GM23338 (cell line): ENCODE results near the gene GNLY. TPM values are rescaled to one million over a fixed set of nuclear protein-coding genes. Genes with fewer than 3 reads are reported as not detected.

ENCODE experiments used
- ATAC-seq: fragments of 200-7000 bp; cut with Tn5 transposase; 3 replicates; pipeline ENCODE4 v1.9.1; 2020
- DNase-seq: peaks from one replicate; pipeline ENCODE4 v3.0.0-alpha.2; 2015; ENCODE audit warnings: low spot score
- H2AFZ ChIP-seq: fragments of 200-600 bp; sonication (generic); 2 replicates; pipeline ENCODE4 v1.8.0; 2016; ENCODE audit warnings: antibody characterized with exemption, mild to moderate bottlenecking, moderate library complexity
- H3F3A ChIP-seq: fragments of 200-600 bp; sonication (generic); replicated peaks from 2 replicates; pipeline ENCODE4 v1.8.0; 2017; ENCODE audit warnings: antibody characterized with exemption, mixed run types, low read depth
- H3K27ac ChIP-seq: fragments of 200-600 bp; sonication (generic); 2 replicates; pipeline ENCODE4 v1.6.1; 2016; ENCODE audit warnings: low read depth
- H3K27me3 ChIP-seq: fragments of 200-600 bp; sonication (generic); 2 replicates; pipeline ENCODE4 v1.8.0; 2016; ENCODE audit warnings: mild to moderate bottlenecking, mixed run types, moderate library complexity; ENCODE audit not compliant: insufficient read depth
- H3K36me3 ChIP-seq: fragments of 200-600 bp; sonication (generic); 2 replicates; pipeline ENCODE4 v1.8.0; 2016; ENCODE audit warnings: mild to moderate bottlenecking; ENCODE audit not compliant: insufficient read depth
- H3K4me1 ChIP-seq: fragments of 200-600 bp; sonication (generic); 2 replicates; pipeline ENCODE4 v1.8.0; 2016; ENCODE audit warnings: mild to moderate bottlenecking, moderate library complexity; ENCODE audit not compliant: insufficient read depth
- H3K4me2 ChIP-seq: fragments of 200-600 bp; sonication (generic); 2 replicates; pipeline ENCODE4 v1.7.1; 2017; ENCODE audit warnings: mixed run types
- H3K4me3 ChIP-seq: fragments of 200-600 bp; sonication (generic); 2 replicates; pipeline ENCODE4 v1.6.1; 2016; ENCODE audit warnings: mixed run types
- H3K79me2 ChIP-seq: fragments of 200-600 bp; sonication (generic); replicated peaks from 2 replicates; pipeline ENCODE4 v1.8.0; 2017; ENCODE audit warnings: mild to moderate bottlenecking; ENCODE audit not compliant: insufficient read depth
- H3K9me2 ChIP-seq: fragments of 200-600 bp; sonication (generic); 2 replicates; pipeline ENCODE4 v1.8.0; 2017; ENCODE audit not compliant: insufficient read depth
- H4K20me1 ChIP-seq: fragments of 200-600 bp; sonication (generic); replicated peaks from 2 replicates; pipeline ENCODE4 v1.8.0; 2017; ENCODE audit warnings: mild to moderate bottlenecking; ENCODE audit not compliant: insufficient read depth
- H3K27ac Mint-ChIP-seq: 2 replicates; pipeline ENCODE4 v1.8.0; 2020; ENCODE audit warnings: inconsistent platforms, mild to moderate bottlenecking, moderate library complexity, mixed read lengths
- H3K27me3 Mint-ChIP-seq: 3 replicates; pipeline ENCODE4 v1.8.0; 2022; ENCODE audit warnings: low read depth, mild to moderate bottlenecking, moderate library complexity, mixed read lengths, inconsistent platforms; ENCODE audit not compliant: insufficient read depth, poor library complexity
- H3K36me3 Mint-ChIP-seq: 3 replicates; pipeline ENCODE4 v1.8.0; 2021; ENCODE audit warnings: low read depth, mild to moderate bottlenecking, inconsistent platforms, moderate library complexity, mixed read lengths
- H3K4me1 Mint-ChIP-seq: 3 replicates; pipeline ENCODE4 v1.8.0; 2020; ENCODE audit warnings: mild to moderate bottlenecking, inconsistent platforms, mixed read lengths
- H3K4me3 Mint-ChIP-seq: 3 replicates; pipeline ENCODE4 v1.8.0; 2021; ENCODE audit warnings: moderate library complexity, mild to moderate bottlenecking, inconsistent platforms, mixed read lengths
- H3K9me3 Mint-ChIP-seq: 3 replicates; pipeline ENCODE4 v1.8.0; 2020; ENCODE audit warnings: moderate library complexity, mild to moderate bottlenecking, inconsistent platforms, mixed read lengths
- CREB1 ChIP-seq: fragments of 250-450 bp; sonication (Bioruptor Pico); IDR thresholded peaks from 2 replicates; pipeline ENCODE4 v1.5.0; 2020; ENCODE audit warnings: low read depth, mild to moderate bottlenecking, moderate library complexity
- CTCF ChIP-seq, 2 experiments: fragments of 200-600 bp in 1 of 2; sonication (generic) in 1 of 2; conservative IDR thresholded peaks; 2 replicates each; pipeline versions ENCODE4 v1.5.1 to v1.6.1; 2016 to 2017; ENCODE audit warnings: antibody characterized with exemption in 2 of 2, low read depth in 2 of 2, mild to moderate bottlenecking in 2 of 2, moderate library complexity in 1 of 2
- EZH2 ChIP-seq: fragments of 200-600 bp; sonication (generic); IDR thresholded peaks from one replicate; pipeline ENCODE4 v1.8.0; 2017; ENCODE audit warnings: antibody characterized with exemption, mild to moderate bottlenecking, low read depth; ENCODE audit not compliant: unreplicated experiment
- NANOG ChIP-seq: IDR thresholded peaks from 2 replicates; pipeline ENCODE4 v1.6.1; 2016; ENCODE audit warnings: antibody characterized with exemption, borderline replicate concordance
- ZNF114 ChIP-seq: fragments of 250-450 bp; sonication (Bioruptor Pico); IDR thresholded peaks from 2 replicates; pipeline ENCODE4 v1.5.0; 2020; ENCODE audit warnings: mild to moderate bottlenecking, moderate library complexity
- polyA plus RNA-seq: library from polyadenylated mRNA; unstranded; fragments of >200 nt; fragmentation: Nextera tagmentation; extraction: Ambion mirVana; gene quantifications from 2 replicates; pipeline ENCODE4 v1.2.1, GENCODE V29; 2016
- total RNA-seq: library from RNA; depleted of rRNA; stranded (reverse); fragments of >200 nt; shearing (Covaris generic); gene quantifications from 2 replicates; pipeline ENCODE4 v1.2.3, GENCODE V29; 2014
- TF ChIP-seq, protein P1 (sequence below): fragments of 250-450 bp; sonication (Bioruptor Pico); IDR thresholded peaks from 2 replicates; pipeline ENCODE4 v1.5.0; 2020; ENCODE audit warnings: mild to moderate bottlenecking, moderate library complexity

Gene GNLY
- total and polyA plus RNA-seq, 2 experiments from 2014 or later, result not detected

GRCh38 chr2:85712849-85713612 is 18.9 kb downstream of the GNLY start (continued):
- TF ChIP-seq, protein P1, sequence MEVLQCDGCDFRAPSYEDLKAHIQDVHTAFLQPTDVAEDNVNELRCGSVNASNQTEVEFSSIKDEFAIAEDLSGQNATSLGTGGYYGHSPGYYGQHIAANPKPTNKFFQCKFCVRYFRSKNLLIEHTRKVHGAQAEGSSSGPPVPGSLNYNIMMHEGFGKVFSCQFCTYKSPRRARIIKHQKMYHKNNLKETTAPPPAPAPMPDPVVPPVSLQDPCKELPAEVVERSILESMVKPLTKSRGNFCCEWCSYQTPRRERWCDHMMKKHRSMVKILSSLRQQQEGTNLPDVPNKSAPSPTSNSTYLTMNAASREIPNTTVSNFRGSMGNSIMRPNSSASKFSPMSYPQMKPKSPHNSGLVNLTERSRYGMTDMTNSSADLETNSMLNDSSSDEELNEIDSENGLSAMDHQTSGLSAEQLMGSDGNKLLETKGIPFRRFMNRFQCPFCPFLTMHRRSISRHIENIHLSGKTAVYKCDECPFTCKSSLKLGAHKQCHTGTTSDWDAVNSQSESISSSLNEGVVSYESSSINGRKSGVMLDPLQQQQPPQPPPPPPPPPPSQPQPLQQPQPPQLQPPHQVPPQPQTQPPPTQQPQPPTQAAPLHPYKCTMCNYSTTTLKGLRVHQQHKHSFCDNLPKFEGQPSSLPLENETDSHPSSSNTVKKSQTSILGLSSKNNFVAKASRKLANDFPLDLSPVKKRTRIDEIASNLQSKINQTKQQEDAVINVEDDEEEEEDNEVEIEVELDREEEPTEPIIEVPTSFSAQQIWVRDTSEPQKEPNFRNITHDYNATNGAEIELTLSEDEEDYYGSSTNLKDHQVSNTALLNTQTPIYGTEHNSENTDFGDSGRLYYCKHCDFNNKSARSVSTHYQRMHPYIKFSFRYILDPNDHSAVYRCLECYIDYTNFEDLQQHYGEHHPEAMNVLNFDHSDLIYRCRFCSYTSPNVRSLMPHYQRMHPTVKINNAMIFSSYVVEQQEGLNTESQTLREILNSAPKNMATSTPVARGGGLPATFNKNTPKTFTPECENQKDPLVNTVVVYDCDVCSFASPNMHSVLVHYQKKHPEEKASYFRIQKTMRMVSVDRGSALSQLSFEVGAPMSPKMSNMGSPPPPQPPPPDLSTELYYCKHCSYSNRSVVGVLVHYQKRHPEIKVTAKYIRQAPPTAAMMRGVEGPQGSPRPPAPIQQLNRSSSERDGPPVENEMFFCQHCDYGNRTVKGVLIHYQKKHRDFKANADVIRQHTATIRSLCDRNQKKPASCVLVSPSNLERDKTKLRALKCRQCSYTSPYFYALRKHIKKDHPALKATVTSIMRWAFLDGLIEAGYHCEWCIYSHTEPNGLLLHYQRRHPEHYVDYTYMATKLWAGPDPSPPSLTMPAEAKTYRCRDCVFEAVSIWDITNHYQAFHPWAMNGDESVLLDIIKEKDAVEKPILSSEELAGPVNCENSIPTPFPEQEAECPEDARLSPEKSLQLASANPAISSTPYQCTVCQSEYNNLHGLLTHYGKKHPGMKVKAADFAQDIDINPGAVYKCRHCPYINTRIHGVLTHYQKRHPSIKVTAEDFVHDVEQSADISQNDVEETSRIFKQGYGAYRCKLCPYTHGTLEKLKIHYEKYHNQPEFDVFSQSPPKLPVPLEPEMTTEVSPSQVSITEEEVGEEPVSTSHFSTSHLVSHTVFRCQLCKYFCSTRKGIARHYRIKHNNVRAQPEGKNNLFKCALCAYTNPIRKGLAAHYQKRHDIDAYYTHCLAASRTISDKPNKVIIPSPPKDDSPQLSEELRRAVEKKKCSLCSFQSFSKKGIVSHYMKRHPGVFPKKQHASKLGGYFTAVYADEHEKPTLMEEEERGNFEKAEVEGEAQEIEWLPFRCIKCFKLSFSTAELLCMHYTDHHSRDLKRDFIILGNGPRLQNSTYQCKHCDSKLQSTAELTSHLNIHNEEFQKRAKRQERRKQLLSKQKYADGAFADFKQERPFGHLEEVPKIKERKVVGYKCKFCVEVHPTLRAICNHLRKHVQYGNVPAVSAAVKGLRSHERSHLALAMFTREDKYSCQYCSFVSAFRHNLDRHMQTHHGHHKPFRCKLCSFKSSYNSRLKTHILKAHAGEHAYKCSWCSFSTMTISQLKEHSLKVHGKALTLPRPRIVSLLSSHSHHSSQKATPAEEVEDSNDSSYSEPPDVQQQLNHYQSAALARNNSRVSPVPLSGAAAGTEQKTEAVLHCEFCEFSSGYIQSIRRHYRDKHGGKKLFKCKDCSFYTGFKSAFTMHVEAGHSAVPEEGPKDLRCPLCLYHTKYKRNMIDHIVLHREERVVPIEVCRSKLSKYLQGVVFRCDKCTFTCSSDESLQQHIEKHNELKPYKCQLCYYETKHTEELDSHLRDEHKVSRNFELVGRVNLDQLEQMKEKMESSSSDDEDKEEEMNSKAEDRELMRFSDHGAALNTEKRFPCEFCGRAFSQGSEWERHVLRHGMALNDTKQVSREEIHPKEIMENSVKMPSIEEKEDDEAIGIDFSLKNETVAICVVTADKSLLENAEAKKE, result no peak

DNA sequence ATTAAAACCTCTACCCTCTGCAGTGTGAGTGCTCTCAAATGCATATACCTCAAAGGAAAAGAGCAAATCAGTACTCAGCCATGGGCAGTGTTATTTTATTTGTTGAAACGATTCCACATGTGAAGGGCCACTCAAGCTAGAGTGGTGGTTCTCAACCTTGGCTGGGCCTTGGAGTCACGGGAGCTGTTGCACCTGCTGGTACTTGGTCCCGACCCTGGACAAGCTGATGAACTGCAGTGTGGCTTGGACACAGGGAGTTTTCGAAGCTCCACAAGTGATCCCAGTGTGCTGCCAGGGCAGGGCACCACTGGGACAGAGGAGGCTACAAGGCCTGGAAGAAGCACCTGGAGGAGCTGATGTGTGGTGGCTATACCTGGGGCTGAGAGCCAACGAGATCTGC is 19.7 kb downstream of the GNLY start:
- Histone ChIP-seq H3K36me3 (no peaks in the 10 kb centered on the region), H3K27me3 (no peaks in the 10 kb centered on the region), H3K4me3 (no peak overlapping the region), H3K79me2 (no peaks in the 10 kb centered on the region), H3K4me2 (no peak overlapping the region), H3K4me1 (no peaks in the 10 kb centered on the region), H3F3A (no peaks in the 10 kb centered on the region), H3K9me2 (no peaks in the 10 kb centered on the region), H3K27ac (no peak overlapping the region), H4K20me1 (no peaks in the 10 kb centered on the region), H2AFZ (no peak overlapping the region)
- DNase-seq (no peak), ATAC-seq (no peak)
- H3K4me1 Mint-ChIP-seq, result no peaks in the 10 kb centered on the region
- H3K27me3 Mint-ChIP-seq, result peaks cover 14% of the 10 kb centered on the region
- H3K27ac Mint-ChIP-seq, result no peak overlapping the region
- no peaks in the 10 kb centered on the region for H3K36me3 Mint-ChIP-seq
- H3K4me3 Mint-ChIP-seq, result no peak overlapping the region
- TF ChIP-seq EZH2, result no peak
- TF ChIP-seq CREB1 (CRISPR knock-in tag), result no peak
- no peak for TF ChIP-seq ZNF114
- TF ChIP-seq CTCF (conservative IDR thresholded peaks at IDR 0.05; ENCODE audit: low read depth in 2 of 2), result no peak
- no peak for TF ChIP-seq NANOG
- TF ChIP-seq, protein P1, result no peak
- H3K9me3 Mint-ChIP-seq, result no peaks in the 10 kb centered on the region
